Suprapubic skin (tissue), 4 donors: Measurements from ENCODE around the gene C11orf42. TPM values are rescaled to one million over a fixed set of nuclear protein-coding genes. Genes with fewer than 3 reads are reported as not detected.

Experiments
- DNase-seq, 2 donors: peaks; one replicate each; pipeline ENCODE4 v3.0.0-alpha.2; 2019; ENCODE audit warnings: low spot score in 2 of 2
- H3K27ac ChIP-seq: fragments of 200-600 bp; sonication (generic); one replicate; pipeline ENCODE4 v1.5.1; 2019
- H3K27me3 ChIP-seq: fragments of 200-600 bp; sonication (generic); one replicate; pipeline ENCODE4 v1.5.1; 2019
- H3K36me3 ChIP-seq: fragments of 200-600 bp; sonication (generic); one replicate; pipeline ENCODE4 v1.5.1; 2019
- H3K4me1 ChIP-seq: fragments of 200-600 bp; sonication (generic); one replicate; pipeline ENCODE4 v1.5.1; 2019
- H3K4me3 ChIP-seq: fragments of 200-600 bp; sonication (generic); one replicate; pipeline ENCODE4 v1.5.1; 2019; ENCODE audit warnings: mild to moderate bottlenecking
- H3K9me3 ChIP-seq: fragments of 200-600 bp; sonication (generic); one replicate; pipeline ENCODE4 v1.5.1; 2019
- CTCF ChIP-seq, 2 donors: fragments of 200-600 bp in 1 of 2; fragments of 450-650 bp in 1 of 2; sonication (generic) in 1 of 2; IDR thresholded peaks; one replicate each; pipeline ENCODE4 v1.5.1; 2016 to 2019; ENCODE audit warnings: antibody characterized with exemption in 2 of 2, mild to moderate bottlenecking in 1 of 2, moderate library complexity in 1 of 2
- EP300 ChIP-seq: sonication (generic); formaldehyde crosslinking; IDR thresholded peaks from one replicate; pipeline ENCODE4 v1.6.1; 2017; ENCODE audit warnings: antibody characterized with exemption
- POLR2A ChIP-seq, 2 donors: fragments of 450-650 bp; IDR thresholded peaks; one replicate each; pipeline ENCODE4 v1.6.1; 2017; ENCODE audit warnings: antibody characterized with exemption in 2 of 2, mild to moderate bottlenecking in 2 of 2, moderate library complexity in 2 of 2
- POLR2AphosphoS5 ChIP-seq, 3 donors: sonication (generic); formaldehyde crosslinking; IDR thresholded peaks; one replicate each; pipeline ENCODE4 v1.6.1; 2017; ENCODE audit warnings: antibody characterized with exemption in 3 of 3
- WGBS: methylation state at CpG from one replicate; pipeline ENCODE4 v1.1.5; 2018; 5-methylcytosine and 5-hydroxymethylcytosine counted together
- total RNA-seq, 4 donors: library from RNA; depleted of rRNA; stranded (reverse); fragments of >200 nt; gene quantifications; one replicate each; pipeline ENCODE4 v1.1.0, GENCODE V29; 2016

Gene C11orf42
- total RNA-seq, 4 donors from 2014 or later = not detected

- DNase-seq = no peak
- no peaks in the 10 kb centered on the region for H3K27me3 ChIP-seq
- H3K27ac ChIP-seq = no peak overlapping the region
- no peaks in the 10 kb centered on the region for H3K36me3 ChIP-seq
- 76% methylated on average over 2 of the region's 2 CpGs for WGBS
- H3K9me3 ChIP-seq = no peaks in the 10 kb centered on the region
- peaks cover 28% of the 10 kb centered on the region for H3K4me1 ChIP-seq
- H3K4me3 ChIP-seq = no peak overlapping the region
- TF ChIP-seq POLR2AphosphoS5 (IDR thresholded peaks at IDR 0.05) (no peak), CTCF (IDR thresholded peaks at IDR 0.05) (no peak), EP300 (no peak), POLR2A (IDR thresholded peaks at IDR 0.05) (no peak)
These were observed 24.6 kb downstream of the C11orf42 start for GRCh38 chr11:6229911-6230310.

- TF ChIP-seq CTCF (IDR thresholded peaks at IDR 0.05) (no peak), POLR2AphosphoS5 (IDR thresholded peaks at IDR 0.05) (no peak), POLR2A (IDR thresholded peaks at IDR 0.05) (no peak), EP300 (no peak)
- H3K27ac ChIP-seq = no peak overlapping the region
- no peaks in the 10 kb centered on the region for H3K27me3 ChIP-seq
- H3K9me3 ChIP-seq = no peaks in the 10 kb centered on the region
- H3K4me1 ChIP-seq = peaks cover 20% of the 10 kb centered on the region
- H3K36me3 ChIP-seq = no peaks in the 10 kb centered on the region
- no peak overlapping the region for H3K4me3 ChIP-seq
- DNase-seq = no peak
These were observed 27.5 kb downstream of the C11orf42 start for GRCh38 chr11:6232899-6233298.

GRCh38 chr11:6233984-6234386, 28.6 kb downstream of the C11orf42 start:
- peak overlapping the region; percentile 62 for H3K4me3 ChIP-seq
- under 1% methylated on average over 10 of the region's 10 CpGs for WGBS
- H3K27me3 ChIP-seq = no peaks in the 10 kb centered on the region
- peaks cover 20% of the 10 kb centered on the region for H3K4me1 ChIP-seq
- H3K36me3 ChIP-seq = no peaks in the 10 kb centered on the region
- peak in 1 of 2 donors; percentile 78 for DNase-seq
- peak overlapping the region; percentile 74 for H3K27ac ChIP-seq
- TF ChIP-seq POLR2A (IDR thresholded peaks at IDR 0.05) (no peak), POLR2AphosphoS5 (IDR thresholded peaks at IDR 0.05) (no peak), CTCF (IDR thresholded peaks at IDR 0.05) (no peak), EP300 (no peak)
- no peaks in the 10 kb centered on the region for H3K9me3 ChIP-seq

- WGBS = under 1% methylated on average over 62 of the region's 62 CpGs
- no peaks in the 10 kb centered on the region for H3K36me3 ChIP-seq
- peak within 1 kb of the TSS; percentile 62 for H3K4me3 ChIP-seq
- no peaks in the 10 kb centered on the region for H3K27me3 ChIP-seq
- peaks cover 20% of the 10 kb centered on the region for H3K4me1 ChIP-seq
- TF ChIP-seq POLR2A (IDR thresholded peaks at IDR 0.05) (peak in 1 of 2 donors; percentile 47), EP300 (no peak), POLR2AphosphoS5 (IDR thresholded peaks at IDR 0.05) (peak in 1 of 3 donors; percentile 74), CTCF (IDR thresholded peaks at IDR 0.05) (no peak)
- DNase-seq = peak; percentile 100
- H3K9me3 ChIP-seq = no peaks in the 10 kb centered on the region
- H3K27ac ChIP-seq = peak within 1 kb of the TSS; percentile 74
These were observed 29.2 kb downstream of the C11orf42 start, which contains the start of gene FHIP1B for GRCh38 chr11:6234387-6235107. Gene FHIP1B (minus strand): TSS chr11:6234636. CDS start chr11:6224516, 10,120 bp downstream.

GRCh38 chr11:6237266-6237665, 31.9 kb downstream of the C11orf42 start:
- H3K9me3 ChIP-seq = no peaks in the 10 kb centered on the region
- no peaks in the 10 kb centered on the region for H3K36me3 ChIP-seq
- 75% methylated on average over 4 of the region's 4 CpGs for WGBS
- TF ChIP-seq POLR2AphosphoS5 (IDR thresholded peaks at IDR 0.05) (no peak), POLR2A (IDR thresholded peaks at IDR 0.05) (no peak), CTCF (IDR thresholded peaks at IDR 0.05) (no peak), EP300 (no peak)
- no peak for DNase-seq
- H3K27me3 ChIP-seq = no peaks in the 10 kb centered on the region
- H3K4me3 ChIP-seq = no peak overlapping the region
- peaks cover 12% of the 10 kb centered on the region for H3K4me1 ChIP-seq
- H3K27ac ChIP-seq = no peak overlapping the region
